ENCODE measurements around the gene ZNF101.

DNA sequence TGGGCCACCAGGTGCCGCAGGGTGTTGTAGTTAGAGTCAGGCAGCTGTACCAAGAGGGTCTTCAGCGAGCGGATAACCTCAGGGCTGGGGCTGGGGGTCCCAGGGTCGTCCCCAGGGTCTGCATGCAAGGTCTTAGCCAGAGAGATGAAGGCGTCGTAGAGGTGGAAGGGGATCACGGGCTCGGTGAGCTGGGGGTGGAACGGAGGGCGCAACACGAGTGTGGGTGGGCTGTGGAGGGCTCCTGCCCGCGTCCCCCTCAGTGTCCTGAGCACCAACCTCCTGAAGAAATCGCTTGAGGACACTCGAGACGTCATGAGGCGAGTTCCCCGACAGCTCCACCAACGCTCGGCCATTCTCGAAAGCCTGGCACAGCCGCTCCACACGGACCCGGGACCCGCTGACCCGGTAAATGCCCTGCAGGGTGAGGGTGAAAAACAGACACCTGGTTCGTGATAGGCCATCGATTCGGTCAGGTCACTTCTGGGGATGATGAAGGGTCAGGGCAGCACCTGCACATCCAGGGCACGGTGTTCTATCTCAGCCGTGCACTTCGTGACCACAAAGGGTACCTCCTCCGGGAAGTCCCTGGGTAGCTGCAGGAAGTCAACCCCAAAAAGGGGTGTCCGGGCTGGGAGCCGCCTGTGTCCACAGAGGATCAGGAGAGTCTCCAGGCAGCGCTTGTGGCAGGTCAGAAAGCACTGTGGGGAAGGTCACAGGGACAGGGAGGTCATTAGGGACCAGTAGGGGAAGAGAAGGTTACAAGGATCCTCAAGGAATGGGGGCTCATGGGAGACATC, 33.9 kb upstream of the ZNF101 start:
- TF ChIP-seq TCF7 (CRISPR knock-in tag; IDR thresholded peaks at IDR 0.05; ENCODE audit: low read depth) (no peak), NR3C1 (CRISPR knock-in tag; conservative IDR thresholded peaks at IDR 0.05; ENCODE audit: low read depth) (no peak), CTCF (IDR thresholded peaks at IDR 0.05) (no peak), ZNF121 (CRISPR knock-in tag; IDR thresholded peaks at IDR 0.05) (no peak), ZNF232 (CRISPR knock-in tag; IDR thresholded peaks at IDR 0.05) (no peak), MYBL2 (CRISPR knock-in tag; IDR thresholded peaks at IDR 0.05) (no peak), ZNF396 (CRISPR knock-in tag; IDR thresholded peaks at IDR 0.05; ENCODE audit: borderline replicate concordance) (no peak)
- TF ChIP-seq, protein P1, sequence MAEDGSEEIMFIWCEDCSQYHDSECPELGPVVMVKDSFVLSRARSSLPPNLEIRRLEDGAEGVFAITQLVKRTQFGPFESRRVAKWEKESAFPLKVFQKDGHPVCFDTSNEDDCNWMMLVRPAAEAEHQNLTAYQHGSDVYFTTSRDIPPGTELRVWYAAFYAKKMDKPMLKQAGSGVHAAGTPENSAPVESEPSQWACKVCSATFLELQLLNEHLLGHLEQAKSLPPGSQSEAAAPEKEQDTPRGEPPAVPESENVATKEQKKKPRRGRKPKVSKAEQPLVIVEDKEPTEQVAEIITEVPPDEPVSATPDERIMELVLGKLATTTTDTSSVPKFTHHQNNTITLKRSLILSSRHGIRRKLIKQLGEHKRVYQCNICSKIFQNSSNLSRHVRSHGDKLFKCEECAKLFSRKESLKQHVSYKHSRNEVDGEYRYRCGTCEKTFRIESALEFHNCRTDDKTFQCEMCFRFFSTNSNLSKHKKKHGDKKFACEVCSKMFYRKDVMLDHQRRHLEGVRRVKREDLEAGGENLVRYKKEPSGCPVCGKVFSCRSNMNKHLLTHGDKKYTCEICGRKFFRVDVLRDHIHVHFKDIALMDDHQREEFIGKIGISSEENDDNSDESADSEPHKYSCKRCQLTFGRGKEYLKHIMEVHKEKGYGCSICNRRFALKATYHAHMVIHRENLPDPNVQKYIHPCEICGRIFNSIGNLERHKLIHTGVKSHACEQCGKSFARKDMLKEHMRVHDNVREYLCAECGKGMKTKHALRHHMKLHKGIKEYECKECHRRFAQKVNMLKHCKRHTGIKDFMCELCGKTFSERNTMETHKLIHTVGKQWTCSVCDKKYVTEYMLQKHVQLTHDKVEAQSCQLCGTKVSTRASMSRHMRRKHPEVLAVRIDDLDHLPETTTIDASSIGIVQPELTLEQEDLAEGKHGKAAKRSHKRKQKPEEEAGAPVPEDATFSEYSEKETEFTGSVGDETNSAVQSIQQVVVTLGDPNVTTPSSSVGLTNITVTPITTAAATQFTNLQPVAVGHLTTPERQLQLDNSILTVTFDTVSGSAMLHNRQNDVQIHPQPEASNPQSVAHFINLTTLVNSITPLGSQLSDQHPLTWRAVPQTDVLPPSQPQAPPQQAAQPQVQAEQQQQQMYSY (CRISPR knock-in tag; IDR thresholded peaks at IDR 0.05): no peak
